NOMO-1 treated with DMSO at 0.1 percent for 48 hours (cell line): ENCODE measurements around the gene FBXL20.
"Not testable (repeated sequence)": the region's sequence is repeated elsewhere in the genome, so short reads cannot be mapped to it uniquely, and the experiment has no call there.

Experiments used
- DNase-seq: peaks from one replicate; lab custom pipeline; 2025; ENCODE audit not compliant: unreplicated experiment; lab: John Stamatoyannopoulos, UW

FBXL20 gene

DNA sequence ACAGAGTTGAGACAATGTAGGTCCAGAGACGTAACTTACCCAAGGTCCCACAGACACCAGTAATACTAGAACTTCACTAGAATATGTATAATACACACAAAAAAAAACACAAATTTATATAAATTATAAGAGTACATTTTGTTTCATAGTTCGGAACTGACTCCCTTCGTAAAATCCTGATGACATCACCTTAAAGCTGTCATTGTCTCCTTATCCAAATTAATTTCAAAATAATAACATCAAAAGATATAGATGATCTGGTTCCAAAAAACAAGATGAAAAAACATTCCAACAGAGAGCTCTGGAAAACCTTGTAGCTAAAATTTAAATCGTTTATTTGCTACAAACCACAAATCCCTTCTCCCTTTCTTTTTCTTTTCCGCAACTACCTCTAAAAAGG lies 10.0 kb downstream of the FBXL20 start:
- DNase-seq = no peak

GRCh38 chr17:39385040-39385439 lies 16.4 kb downstream of the FBXL20 start:
- DNase-seq = no peak

GRCh38 chr17:39380144-39380543 lies 21.3 kb downstream of the FBXL20 start:
- DNase-seq = no peak

DNA sequence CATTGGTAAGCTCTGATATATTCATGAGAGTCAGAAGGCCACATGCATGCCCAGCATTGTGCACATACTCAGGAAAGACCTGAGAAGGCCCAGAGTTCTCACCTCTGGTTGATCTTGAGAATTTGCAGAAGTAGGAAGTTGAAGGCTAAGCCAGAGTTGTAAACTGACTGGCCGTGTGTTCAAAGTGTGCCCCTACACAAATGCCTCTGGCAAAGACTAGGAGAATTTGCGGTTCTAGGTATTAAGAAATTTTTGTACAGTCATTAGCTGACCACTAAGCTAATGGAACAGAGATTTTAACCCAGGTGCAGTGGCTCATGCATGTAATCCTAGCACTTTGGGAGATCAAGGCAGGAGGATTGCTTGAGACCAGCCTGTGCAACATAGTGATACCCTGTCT lies 25.0 kb downstream of the FBXL20 start:
- DNase-seq = peak; percentile 54

GRCh38 chr17:39367805-39368204 lies 33.6 kb downstream of the FBXL20 start:
- DNase-seq = not testable (repeated sequence)

DNA sequence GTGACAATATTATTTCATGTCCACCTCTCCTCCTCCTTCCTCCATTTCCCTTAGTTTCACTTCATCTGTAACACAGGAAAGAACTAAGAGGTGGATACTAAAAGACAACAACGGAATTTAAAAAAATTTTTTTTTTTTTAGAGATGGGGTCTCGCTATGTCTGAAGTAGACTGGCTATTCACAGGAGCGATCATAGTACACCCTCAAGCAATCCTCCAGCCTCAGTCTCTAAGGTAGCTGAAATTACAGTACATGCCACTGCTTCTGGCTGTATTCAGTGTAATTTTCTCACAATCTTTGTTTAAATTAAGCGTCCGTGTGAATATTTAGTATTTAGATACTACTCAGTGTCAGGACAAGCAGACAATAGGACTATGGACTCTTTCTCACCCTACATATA lies 35.6 kb downstream of the FBXL20 start:
- peak; percentile 7 for DNase-seq

DNA sequence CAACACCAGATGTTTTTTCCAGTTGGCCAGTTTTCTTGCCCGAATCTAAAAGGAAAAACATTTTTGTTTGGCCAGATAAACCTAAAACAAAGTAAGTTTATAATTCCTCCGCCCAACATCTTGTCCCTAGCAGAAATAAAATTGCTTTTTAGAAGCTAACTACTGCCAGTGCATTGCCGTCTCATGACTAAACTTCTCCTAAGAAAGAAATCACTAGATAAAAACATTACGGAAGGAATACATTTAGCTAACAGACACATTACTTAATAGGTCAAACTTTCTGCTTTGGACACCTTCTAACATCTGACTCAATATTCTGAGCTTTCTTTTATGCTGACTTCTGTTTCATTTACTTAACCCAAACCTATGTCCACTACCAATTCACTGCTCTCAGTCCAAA lies 36.2 kb downstream of the FBXL20 start:
- DNase-seq = peak; percentile 25

DNA sequence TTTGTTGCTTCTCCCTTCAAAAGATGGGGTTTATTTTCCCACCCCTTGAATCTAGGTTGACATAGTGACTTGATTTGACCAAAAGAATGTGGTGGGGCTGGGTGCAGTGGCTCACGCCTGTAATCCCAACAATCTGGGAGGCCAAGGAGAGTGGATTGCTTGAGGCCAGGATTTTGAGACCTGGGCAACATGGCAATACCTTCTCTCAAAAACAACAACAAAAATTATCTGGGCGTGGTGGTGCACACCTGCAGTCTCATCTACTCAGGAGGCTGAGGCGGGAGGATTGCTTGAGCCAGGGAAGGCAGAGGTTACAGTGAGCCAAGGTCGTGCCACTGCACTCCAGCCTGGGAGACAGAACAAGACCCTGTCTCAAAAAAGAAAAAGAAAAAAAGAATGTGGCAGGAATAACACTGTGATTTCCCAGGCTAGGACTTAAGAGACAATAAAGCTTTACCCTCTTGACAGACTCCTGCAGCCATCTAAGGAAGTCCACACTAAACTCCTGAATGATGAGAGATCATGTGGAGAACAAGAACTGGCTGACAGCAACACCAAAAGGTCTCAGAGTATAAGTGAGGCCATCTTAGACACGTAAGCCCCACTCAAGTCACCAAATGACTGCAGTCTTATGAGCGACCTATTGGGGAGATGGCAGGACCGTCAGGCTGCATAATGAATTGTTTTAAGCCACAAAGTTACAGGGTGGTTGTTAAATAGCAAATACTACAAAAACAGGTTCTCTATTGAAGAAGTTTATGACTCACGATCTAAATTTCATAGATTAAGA lies 37.0 kb downstream of the FBXL20 start:
- DNase-seq = peak; percentile 61

DNA sequence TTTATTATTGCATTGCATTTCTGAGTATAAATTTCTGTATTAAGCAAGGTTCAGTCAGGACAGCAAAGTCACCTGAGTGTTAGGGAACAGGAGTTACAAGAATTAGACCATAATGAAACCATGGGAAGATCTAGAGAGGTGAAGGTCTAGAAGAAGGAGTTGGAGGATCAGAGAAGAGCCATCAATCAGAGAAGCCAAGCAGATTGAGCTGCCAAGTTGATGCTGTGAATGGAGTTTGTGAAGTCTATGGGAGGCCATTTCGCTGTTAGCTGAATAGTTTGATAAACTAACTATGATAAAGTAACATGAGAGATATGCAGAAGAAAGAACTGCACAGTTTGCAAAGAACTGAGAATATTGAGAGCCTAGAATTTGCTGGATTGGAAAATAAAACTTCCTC lies 40.4 kb downstream of the FBXL20 start:
- no peak for DNase-seq

- DNase-seq = no peak
Observed at GRCh38 chr17:39360537-39360936, 40.9 kb downstream of the FBXL20 start.

- DNase-seq = no peak
Observed at GRCh38 chr17:39359994-39360393, 41.4 kb downstream of the FBXL20 start.

DNA sequence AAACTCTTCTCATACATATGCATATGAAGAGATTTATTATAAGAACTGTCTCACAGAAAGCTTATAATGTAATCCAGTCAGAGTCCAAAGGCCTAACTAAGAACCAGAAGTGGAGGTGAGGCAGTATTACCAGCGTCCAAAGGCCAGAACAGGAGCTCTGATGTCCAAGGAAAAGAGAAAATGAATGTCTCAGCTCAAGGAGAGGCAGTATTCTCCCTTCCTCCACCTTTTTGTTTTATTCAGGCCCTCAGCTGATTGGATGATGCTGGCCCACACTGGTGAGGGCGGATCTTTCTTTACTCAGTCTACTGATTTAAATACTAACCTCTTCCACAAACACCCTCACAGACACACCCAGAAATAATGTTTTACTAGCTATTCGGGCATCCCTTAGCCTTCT lies 43.4 kb downstream of the FBXL20 start:
- DNase-seq = no peak

DNA sequence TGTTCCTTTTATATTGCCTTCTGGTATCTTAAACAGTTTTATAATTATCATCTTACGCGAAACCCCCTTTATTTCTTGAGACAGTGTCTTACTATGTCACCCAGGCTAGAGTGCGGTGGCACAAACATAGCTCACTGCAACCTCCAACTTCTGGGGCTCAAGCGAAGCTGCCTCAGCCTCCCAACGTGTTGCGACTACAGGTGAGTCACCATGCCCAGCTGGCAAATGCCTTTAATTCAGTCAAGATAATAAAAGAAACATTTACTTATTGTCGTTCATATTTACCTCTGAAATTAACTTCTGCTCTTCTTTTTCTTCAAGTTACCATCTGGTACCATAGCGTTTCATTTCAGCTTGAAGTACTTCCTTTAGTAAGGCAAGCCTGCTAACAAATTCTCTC lies 43.9 kb downstream of the FBXL20 start:
- DNase-seq = no peak

DNA sequence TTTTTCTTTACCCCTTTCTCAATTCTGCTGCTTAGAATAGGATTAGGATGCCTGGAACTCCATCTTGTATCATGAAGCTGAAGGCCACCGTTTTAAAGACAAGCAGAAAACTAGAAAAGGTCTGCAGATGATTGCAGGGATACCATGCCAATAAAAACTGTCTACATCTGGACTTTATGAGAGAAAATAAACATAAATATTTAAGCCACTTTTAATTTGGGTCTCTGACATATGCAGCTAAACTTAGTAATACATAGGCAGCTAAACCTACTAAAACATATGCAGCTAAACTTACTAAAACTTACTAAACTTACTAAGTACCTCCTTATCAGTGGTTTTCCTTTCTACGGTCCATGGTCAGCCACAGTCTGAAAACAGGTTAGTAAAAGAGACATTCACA lies 48.4 kb downstream of the FBXL20 start:
- DNase-seq = no peak

DNA sequence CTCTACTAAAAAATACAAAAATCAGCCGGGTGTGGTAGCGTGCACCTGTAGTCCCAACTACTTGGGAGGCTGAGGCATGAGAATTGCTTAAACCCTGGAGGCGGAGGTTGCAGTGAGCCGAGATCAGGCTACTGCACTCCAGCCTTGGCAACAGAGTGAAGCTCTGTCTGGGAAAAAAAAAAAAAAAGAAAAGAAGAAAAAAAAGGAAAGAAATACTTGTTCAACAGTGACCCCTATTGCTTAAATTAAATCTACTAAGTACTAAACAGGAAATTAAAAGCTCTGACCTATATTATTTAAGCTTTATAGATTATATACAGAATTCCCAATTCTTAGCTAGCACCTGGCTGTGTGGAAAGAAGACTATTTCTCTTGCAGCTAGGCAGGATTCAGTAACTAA lies 48.9 kb downstream of the FBXL20 start:
- DNase-seq = peak; percentile 24

DNA sequence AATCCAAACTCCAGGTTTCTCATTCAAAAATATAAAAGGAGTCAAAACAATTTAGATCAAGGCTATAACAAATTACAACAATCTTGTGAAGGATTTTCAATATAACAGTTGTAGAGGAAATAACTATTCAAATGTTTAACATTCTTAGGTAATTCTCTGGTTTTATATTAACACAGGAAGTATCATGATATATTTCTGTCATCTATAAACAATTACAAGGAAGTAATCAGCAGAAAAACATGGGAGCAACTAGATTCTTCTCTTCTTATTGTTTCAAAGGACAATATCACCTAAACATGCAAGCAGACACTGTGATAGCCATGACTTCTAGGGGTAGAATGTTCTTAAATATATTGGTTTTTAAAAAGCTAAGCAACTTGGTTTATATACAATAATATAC lies 49.9 kb downstream of the FBXL20 start:
- DNase-seq = no peak

DNA sequence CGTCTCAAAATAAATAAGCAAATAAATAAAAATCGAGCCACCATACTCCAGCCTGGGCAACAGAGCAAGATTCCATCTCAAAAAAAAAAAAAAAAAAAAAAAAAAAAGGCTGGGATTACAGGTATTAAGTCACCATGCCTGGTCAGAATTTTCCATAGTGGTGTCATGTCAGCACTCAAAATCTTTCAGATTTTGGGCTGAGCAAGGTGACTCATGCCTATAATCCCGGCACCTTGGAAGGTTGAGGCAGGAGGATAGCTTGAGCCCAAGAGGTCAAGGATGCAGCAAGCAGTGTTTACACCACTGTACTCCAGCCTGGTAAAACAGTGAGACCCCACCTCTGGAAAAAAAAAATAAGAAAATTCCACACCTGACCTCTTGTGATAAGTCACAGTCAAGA lies 52.2 kb downstream of the FBXL20 start:
- no peak for DNase-seq

- not testable (repeated sequence) for DNase-seq
Observed at GRCh38 chr17:39346863-39347262, 54.6 kb downstream of the FBXL20 start.

- no peak for DNase-seq
Observed at GRCh38 chr17:39341541-39341940, 59.9 kb downstream of the FBXL20 start.

- DNase-seq = no peak
Observed at GRCh38 chr17:39340731-39341130, 60.7 kb downstream of the FBXL20 start.

DNA sequence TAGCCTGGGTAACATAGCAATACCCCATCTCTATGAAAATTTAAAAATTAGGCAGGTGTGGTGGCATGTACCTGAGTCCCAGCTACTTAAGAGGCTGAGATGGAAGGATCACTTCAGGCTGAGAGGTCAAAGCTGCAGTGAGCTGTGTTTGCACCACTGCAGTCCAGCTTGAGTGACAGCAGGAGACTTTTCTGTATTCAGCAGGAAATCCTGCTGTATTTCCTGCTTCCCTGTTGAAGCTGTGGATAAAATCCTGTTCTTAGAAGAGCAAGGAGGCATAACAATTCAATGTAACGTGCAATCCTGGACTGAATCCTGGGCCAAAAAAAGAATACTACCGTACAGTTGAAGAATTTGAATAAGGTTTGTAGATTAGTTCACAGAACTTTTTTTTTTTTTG lies 62.2 kb downstream of the FBXL20 start:
- no peak for DNase-seq

DNA sequence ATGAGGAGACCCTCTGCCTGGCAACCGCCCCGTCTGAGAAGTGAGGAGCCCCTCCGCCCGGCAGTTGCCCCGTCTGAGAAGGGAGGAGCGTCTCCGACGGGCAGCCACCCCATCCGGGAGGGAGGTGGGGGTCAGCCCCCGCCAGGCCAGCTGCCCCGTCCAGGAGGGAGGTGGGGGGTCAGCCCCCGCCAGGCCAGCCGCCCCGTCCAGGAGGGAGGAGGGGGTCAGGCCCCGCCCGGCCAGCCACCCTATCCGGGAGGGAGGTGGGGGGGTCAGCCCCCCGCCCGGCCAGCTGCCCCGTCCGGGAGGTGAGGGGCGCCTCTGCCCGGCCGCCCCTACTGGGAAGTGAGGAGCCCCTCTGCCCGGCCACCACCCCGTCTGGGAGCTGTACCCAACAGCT lies 63.8 kb downstream of the FBXL20 start:
- DNase-seq = not testable (repeated sequence)

GRCh38 chr17:39335704-39336223 lies 65.7 kb downstream of the FBXL20 start:
- peak; percentile 97 for DNase-seq
